Effector CD8-positive, alpha-beta T cell (primary cell): Measurements from ENCODE around the gene WNK2.

Source experiments
- DNase-seq: peaks from one replicate; lab custom pipeline; 2025; lab: John Stamatoyannopoulos, UW

The WNK2 gene

DNA sequence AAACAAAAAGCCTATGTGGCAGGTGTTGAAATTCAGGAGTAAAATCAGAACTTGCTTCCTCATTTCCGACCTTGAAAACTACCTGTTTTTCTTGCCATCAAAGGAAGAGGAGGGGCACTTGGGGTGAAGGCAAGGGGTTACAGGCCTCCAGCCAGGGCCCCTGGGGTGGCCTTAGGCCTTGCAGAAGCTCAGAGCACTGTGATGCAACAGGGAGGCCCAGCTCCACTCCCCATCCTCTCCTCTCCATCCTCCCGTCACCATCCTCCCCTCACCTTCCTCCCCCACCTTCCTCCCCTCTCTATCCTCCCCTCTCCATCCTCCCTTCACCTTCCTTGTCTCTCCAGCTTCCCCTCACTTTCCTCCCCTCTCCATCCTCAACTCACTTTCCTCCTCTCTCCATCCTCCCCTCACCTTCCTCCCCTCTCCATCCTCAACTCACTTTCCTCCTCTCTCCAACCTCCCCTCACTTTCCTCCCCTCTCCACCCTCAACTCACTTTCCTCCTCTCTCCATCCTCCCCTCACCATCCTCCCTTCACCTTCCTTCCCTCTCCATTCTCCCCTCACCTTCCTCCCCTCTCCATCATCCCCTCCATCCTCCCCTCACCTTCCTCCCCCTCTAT is 111.6 kb downstream of the WNK2 start:
- no peak for DNase-seq

DNA sequence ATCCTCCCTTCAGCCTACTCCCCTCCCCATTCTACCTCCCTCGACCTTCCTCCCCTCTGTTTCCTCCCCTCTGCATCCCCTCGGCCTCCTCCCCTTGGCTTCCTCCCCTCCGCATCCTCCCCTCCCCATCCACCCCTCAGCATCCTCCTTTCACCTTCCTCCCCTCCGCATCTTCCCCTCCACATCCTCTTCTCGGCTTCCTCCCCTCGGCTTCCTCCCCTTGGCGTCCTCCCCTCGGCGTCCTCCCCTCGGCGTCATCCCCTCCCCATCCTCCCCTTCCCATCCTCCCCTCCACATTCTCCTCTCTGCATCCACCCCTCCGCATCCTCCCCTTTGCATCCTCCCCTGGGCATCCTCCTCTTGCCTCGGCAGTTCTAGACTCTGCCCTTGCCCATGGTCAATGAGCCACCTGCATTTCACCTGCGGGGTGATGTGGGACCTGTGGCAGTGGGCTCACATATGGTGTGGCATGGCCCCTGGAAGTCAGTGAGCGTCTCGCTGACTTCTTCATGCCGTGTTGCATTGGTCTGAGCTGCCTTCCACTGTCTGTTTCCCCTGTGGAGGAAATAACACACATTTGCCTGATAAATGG is 113.0 kb downstream of the WNK2 start:
- no peak for DNase-seq

DNA sequence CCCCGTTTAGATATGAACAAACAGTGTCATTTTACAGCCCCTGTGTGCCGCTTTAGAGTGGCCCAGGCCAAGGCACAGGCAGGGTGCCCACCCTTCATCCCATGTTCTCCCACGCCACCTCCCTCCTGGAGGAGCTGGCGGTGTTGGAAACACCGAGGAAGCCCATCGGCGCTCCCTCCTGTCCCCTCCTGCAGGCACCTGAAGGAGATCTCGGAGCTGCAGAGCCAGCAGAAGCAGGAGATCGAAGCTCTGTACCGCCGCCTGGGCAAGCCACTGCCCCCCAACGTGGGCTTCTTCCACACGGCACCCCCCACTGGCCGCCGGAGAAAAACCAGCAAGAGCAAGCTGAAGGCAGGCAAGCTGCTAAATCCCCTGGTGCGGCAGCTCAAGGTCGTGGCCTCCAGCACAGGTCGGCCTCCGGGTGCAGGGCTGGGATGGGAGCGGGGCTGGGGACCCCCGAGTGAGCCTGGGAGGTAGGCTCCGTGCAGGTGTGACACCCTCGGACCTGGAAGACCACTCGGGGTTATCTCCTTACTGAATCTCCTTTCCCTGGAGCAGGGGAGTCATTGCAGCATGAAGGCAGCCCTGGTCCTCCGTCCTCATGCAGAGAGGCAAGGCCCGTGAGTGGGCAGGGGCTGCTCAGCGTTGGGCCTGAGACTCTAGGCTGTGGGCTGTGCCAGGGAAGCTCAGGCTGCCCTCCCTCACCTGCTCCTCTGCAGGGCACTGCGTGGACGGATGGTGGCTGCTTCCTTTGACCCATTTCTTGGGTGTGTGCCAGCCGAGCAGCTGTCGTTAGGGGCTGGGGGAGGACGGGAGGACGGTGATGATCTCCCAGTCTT is 113.9 kb downstream of the WNK2 start:
- DNase-seq: no peak

DNA sequence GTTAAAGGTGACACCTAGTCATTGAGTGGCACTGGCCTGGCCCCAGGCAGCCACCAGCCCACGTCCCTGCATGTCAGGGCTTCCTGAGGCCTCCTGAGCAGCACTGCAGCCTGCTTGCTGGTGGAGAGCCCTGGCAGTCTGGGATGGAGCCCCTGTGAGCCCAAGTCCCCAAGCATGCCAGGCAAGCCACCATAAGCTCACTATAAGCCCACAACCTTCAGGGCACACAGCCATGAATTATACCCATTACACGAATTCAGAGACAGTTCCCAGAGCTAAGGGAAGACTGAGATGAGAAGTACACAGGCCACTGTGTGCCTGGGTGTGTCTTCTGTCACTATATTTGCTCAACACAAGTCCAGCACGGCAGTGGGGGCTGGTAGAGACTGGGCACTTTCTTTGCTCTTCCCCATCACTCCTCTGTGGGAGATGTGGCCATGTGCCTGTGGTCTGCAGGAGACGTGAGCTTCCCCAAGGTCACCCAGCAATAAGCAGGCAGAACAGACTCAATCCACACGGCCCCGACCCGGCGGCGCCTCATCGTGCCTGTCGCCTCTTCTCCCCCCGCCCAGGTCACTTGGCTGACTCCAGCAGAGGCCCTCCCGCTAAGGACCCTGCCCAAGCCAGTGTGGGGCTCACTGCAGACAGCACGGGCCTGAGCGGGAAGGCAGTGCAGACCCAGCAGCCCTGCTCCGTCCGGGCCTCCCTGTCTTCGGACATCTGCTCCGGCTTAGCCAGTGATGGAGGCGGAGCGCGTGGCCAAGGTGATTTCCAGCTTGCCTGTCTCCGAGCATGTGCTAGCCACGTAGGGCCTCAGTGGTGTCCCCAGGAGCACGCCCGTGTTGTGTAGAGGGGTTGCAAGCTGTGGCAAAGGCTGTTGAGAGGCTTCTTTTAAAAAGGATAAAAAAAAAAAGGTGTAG is 114.8 kb downstream of the WNK2 start:
- DNase-seq: no peak

GRCh38 chr9:93299418-93300174 is 115.7 kb downstream of the WNK2 start:
- no peak for DNase-seq

- DNase-seq: no peak
Observed at GRCh38 chr9:93300175-93300572, 116.2 kb downstream of the WNK2 start.

- no peak for DNase-seq
Observed at GRCh38 chr9:93300585-93301081, 116.7 kb downstream of the WNK2 start.

DNA sequence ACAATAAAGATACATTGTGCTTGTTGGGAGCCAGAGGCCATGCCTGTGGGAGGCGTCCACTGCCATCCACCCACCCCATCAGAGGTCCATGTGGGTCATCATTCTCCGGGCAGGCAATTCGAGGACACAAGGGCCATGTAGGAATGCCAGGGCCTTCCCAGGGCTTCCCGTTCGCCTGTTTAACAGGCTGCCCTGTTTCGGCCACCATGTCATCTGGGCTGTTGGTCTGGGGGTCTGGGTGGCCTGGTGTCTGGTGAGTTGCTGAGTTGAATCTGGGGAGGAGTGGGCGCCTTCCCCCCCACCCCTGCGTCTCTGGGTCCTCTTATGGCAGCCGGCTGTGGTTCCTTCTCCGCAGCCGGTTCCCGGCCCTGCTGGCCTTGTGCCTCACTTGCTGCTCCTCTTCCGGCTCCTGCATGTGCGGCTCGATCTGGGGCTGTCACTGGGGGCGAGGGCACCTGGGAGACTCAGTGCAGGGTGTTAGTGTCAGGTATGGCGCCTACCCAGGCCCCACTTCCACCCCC is 117.4 kb downstream of the WNK2 start:
- DNase-seq: no peak

DNA sequence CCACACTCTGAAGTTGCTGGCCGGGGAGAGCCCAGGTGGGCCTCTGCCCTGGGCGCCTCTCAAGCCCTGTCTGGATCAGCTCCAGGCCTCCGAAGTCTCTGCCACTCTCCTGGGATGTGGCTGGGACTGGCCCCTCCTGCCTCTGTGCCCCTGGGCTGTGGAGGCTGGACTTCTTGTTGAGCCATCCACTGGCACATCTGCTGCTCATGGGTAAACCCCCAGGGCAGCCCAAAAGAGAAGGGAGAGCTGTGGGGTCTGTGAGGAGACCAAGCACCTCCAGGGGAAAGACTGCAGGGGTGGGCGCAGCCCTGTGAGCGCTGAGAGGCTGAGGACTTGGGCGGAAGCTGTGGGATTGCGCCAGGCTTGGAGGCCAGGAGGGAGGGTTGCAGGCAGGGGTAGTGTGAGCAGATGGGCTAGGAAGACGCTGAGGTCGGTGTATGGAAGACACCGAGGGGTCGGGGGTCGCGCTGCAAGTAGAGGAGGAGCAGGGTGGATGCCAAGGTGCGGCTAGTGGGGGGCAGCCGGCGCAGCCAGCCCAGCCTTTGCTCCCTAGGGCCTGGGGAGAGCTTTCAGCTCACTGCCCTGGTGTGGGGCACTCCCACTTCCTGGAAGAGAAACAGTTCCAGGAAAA is 118.1 kb downstream of the WNK2 start:
- DNase-seq: no peak

GRCh38 chr9:93302586-93303257 is 118.8 kb downstream of the WNK2 start:
- DNase-seq: peak; percentile 33

GRCh38 chr9:93303258-93303771 is 119.4 kb downstream of the WNK2 start:
- DNase-seq: no peak

DNA sequence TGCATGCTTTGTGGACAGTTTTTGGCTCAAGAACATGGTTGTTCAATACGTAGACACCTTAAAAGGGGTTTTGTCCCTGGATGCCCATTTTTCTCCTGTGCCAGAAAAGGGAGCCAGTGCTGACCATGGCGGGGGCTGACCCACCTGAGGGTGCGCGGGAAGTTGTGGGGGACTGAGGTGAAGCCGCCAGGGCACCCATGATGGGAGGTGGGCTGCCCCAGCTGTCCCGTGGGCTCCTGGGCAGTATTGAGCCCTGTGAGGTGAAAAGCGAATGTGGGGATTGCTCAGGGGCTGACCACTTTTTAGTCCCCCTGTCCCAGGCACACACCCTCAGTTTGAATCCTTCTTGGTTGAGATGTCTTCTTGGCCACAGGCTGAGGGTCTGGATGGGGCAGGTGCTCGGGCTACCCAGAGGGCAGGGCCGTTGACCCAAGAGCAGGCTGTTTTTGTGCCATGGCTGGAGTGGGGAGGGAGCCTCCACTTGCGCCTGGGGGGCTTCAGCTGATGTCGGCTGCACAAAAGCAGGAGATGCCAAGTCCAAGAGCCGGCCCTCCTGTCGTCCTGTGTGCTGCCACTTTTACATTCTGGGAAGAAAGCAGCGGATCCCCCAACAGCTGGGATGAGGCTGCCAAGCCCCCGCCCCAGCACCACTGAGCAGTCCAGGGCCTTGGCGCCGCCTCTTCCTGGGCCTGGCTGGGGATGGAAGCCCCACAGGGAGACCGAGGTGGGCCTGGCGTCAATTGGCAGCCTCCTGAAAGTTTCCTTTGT is 120.1 kb downstream of the WNK2 start:
- no peak for DNase-seq

DNA sequence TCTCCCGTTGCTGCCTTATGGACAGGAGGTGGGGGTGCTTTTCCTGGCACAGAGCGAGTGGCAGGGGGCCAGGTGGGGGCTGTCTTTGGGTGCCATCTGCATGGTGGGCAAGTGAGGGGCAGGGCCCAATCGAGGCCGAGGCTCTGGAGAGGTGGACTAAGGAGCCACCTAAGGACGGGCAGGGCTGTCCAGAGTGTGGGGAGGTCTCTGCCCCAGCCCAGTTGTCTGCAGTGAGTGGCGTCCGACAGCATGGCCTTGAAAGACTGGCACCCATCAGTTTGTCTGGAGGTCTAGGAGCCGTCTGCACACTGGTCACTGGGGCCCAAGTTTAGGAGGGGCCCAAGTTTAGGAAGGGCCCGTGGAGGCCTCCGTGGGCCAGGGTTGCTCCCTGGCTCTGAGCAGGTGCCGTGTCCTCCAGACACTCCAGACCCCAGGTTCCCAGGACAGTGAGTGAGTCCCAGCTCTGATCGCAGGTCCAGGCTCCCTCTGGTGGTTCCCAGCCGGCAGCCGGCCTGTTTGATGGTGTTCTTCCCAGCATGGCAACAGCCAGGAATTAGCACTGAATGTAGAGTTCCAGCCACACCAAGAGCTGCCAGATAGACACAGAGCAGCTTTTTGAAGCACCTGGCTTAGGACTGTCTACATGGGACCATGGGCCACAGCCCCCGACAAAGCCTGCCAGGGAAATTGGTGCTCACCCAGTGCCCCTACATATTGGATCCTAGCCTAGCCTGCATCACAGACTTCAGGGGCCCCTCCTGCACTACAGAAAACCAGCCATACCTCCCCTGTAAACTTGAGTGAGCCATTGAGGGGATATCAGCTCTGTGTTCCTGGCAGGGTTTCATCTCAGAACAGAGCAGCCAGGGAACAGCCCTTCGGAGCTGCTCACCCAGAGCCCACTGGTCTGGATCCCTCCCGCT is 120.9 kb downstream of the WNK2 start:
- DNase-seq: no peak

- DNase-seq: no peak
Observed at GRCh38 chr9:93305497-93306020, 121.6 kb downstream of the WNK2 start.

GRCh38 chr9:93306081-93306480 is 122.1 kb downstream of the WNK2 start:
- no peak for DNase-seq

DNA sequence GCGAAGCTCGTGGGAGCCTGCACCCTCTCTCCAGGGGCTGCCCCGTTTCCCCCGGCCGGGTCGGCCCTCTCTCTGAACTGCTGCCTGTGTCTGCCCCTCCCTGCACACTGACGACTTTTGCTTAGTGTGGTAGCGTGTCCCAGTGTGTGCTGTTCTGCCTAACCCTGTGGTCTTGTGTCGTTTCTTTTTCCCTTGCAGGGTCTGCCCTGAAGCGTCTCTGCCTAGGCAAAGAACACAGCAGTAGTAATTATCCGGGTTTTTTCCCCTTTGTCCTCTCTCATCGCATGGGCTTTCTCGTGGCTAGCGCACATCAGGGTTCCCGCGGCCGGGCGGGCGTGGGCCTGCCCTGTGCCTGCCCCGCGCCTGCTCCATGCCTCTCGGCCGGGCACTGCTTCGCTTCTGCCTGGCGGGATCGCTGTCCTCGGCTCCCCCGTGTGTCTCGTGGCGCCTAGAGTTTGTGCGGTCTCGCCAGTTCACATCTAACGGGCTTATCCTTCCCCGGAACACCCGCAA is 122.7 kb downstream of the WNK2 start:
- no peak for DNase-seq

DNA sequence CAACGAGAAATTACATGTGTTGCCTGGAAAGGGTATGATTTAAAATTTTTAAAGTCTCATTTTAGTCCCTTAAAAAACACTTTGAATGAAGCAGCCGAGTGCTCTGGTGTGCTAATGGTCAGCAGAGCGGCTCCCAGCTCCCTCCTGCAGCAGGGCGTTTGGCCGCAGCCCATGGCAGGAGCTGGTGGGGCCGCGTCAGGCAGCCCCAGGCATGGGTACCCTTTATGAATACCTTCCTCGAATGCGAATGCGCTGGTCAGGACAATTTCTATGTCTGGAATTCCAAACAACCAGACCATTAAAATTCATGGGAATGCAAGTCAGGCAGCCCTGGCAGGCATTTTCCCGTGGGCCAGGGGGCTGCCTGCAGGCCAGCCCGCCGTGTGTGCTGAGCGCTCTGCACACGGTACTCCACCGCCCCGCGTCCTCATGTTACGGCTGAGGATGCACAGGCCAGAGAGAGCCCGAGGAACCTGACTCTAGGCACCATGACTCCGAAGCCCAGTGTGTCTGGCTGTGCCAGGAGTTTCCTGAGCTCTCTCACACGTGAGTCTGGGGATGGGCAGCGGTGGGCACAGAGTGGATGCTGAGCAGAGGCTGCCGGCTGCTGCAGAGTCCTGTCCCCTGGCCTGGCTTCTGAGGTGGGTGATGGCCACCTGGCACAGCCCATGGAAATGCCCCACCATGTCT is 123.7 kb downstream of the WNK2 start:
- no peak for DNase-seq
